B cell (primary cell): ENCODE measurements around the gene PTPRM. TPM values are rescaled to one million over a fixed set of nuclear protein-coding genes. Genes with fewer than 3 reads are reported as not detected.

Source experiments
- ATAC-seq: fragments of 200-7000 bp; cut with Tn5 transposase; one replicate; pipeline ENCODE4 v1.10.0; 2021; ENCODE audit warnings: low read depth, mild to moderate bottlenecking, moderate number of reproducible peaks, moderate library complexity
- CTCF ChIA-PET: fragments of 350-600 bp; sonication (Branson Sonifier 250); formaldehyde crosslinking; loops from one replicate; lab custom pipeline; 2021; ENCODE audit warnings: antibody characterized with exemption, inconsistent platforms; lab: Charles Lee
- POLR2A ChIA-PET: fragments of 350-600 bp; sonication (Branson Sonifier 250); formaldehyde crosslinking; loops from one replicate; lab custom pipeline; 2021; ENCODE audit warnings: antibody characterized with exemption; lab: Charles Lee
- DNase-seq: peaks from one replicate; pipeline ENCODE4 v3.0.0; 2013
- H2AFZ ChIP-seq: 2 replicates; pipeline ENCODE4 v1.6.1; 2012; ENCODE audit warnings: mild to moderate bottlenecking, low read depth, low read length; ENCODE audit not compliant: insufficient read depth, poor library complexity, severe bottlenecking
- H3K27ac ChIP-seq, 2 donors: 1 replicate in 1 of 2; 2 replicates in 1 of 2; pipeline ENCODE4 v1.5.1; 2012 to 2013; ENCODE audit warnings: low read length in 2 of 2, mild to moderate bottlenecking in 2 of 2, moderate library complexity in 1 of 2
- H3K27me3 ChIP-seq, 4 experiments: fragments of 200-600 bp in 1 of 4; sonication (generic) in 1 of 4; replicated peaks in 1 of 4; 1 replicate in 2 of 4; 2 replicates in 2 of 4; pipeline versions ENCODE4 v1.6.1 to v1.7.0; 2013 to 2016; ENCODE audit warnings: low read length in 3 of 4, mild to moderate bottlenecking in 2 of 4, mixed read lengths in 1 of 4, moderate library complexity in 1 of 4; ENCODE audit not compliant: insufficient read depth in 4 of 4, control insufficient read depth in 3 of 4; ENCODE audit errors: control extremely low read depth in 1 of 4
- H3K36me3 ChIP-seq, 2 experiments: replicated peaks in 1 of 2; 1 replicate in 1 of 2; 2 replicates in 1 of 2; pipeline versions ENCODE4 v1.6.1 to v1.7.1; 2013; ENCODE audit warnings: low read length in 1 of 2; ENCODE audit not compliant: insufficient read depth in 2 of 2, control insufficient read depth in 1 of 2; ENCODE audit errors: control extremely low read depth in 1 of 2, extremely low read depth in 1 of 2
- H3K4me1 ChIP-seq, 2 donors: fragments of 200-600 bp in 1 of 2; sonication (generic) in 1 of 2; 1 replicate in 1 of 2; 2 replicates in 1 of 2; pipeline versions ENCODE4 v1.5.1 to v1.6.1; 2013 to 2017; ENCODE audit warnings: low read length in 2 of 2; ENCODE audit not compliant: control insufficient read depth in 2 of 2, insufficient read depth in 2 of 2
- H3K4me2 ChIP-seq: replicated peaks from 2 replicates; pipeline ENCODE3; 2012; ENCODE audit warnings: mild to moderate bottlenecking, low read depth, low read length; ENCODE audit not compliant: poor library complexity, severe bottlenecking
- H3K4me3 ChIP-seq, 5 experiments: fragments of 200-600 bp in 1 of 5; sonication (generic) in 1 of 5; 1 replicate in 3 of 5; 2 replicates in 2 of 5; pipeline versions ENCODE4 v1.5.1 to v1.7.0; 2011 to 2016; ENCODE audit warnings: low read length in 4 of 5, mild to moderate bottlenecking in 4 of 5, low read depth in 2 of 5, control low read depth in 1 of 5, moderate library complexity in 1 of 5; ENCODE audit not compliant: insufficient read depth in 1 of 5; ENCODE audit errors: control extremely low read depth in 1 of 5, extremely low read depth in 1 of 5
- H3K79me2 ChIP-seq: fragments of 200-600 bp; sonication (generic); one replicate; pipeline ENCODE4 v1.6.0; 2016; ENCODE audit warnings: low read length; ENCODE audit not compliant: control insufficient read depth, insufficient read depth
- H3K9ac ChIP-seq: fragments of 200-600 bp; sonication (generic); 2 replicates; pipeline ENCODE4 v1.6.1; 2017; ENCODE audit warnings: mild to moderate bottlenecking, low read length, moderate library complexity
- H3K9me3 ChIP-seq, 3 donors: one replicate each; pipeline versions ENCODE4 v1.6.1 to v1.7.1; 2013; ENCODE audit warnings: low read length in 2 of 3; ENCODE audit not compliant: control insufficient read depth in 2 of 3, insufficient read depth in 1 of 3; ENCODE audit errors: control extremely low read depth in 1 of 3
- H4K20me1 ChIP-seq: 2 replicates; pipeline ENCODE4 v1.6.0; 2012; ENCODE audit warnings: mild to moderate bottlenecking, low read length; ENCODE audit not compliant: insufficient read depth, control insufficient read depth, poor library complexity, severe bottlenecking
- H3K27ac Mint-ChIP-seq: one replicate; pipeline ENCODE4 v1.8.0; 2021; ENCODE audit warnings: mixed read lengths
- H3K27me3 Mint-ChIP-seq: one replicate; pipeline ENCODE4 v1.8.0; 2021; ENCODE audit warnings: mixed read lengths
- H3K4me1 Mint-ChIP-seq: one replicate; pipeline ENCODE4 v1.8.0; 2021; ENCODE audit warnings: mixed read lengths
- H3K4me3 Mint-ChIP-seq: one replicate; pipeline ENCODE4 v1.8.0; 2021; ENCODE audit warnings: mixed read lengths
- H3K9me3 Mint-ChIP-seq: one replicate; pipeline ENCODE4 v1.8.0; 2022; ENCODE audit warnings: mixed read lengths; ENCODE audit not compliant: insufficient read depth
- CTCF ChIP-seq: fragments of 200-600 bp; IDR thresholded peaks from one replicate; pipeline ENCODE4 v1.8.0; 2022; ENCODE audit warnings: antibody characterized with exemption, mild to moderate bottlenecking
- EZH2 ChIP-seq: IDR thresholded peaks from 2 replicates; pipeline ENCODE4 v1.6.1; 2012; ENCODE audit warnings: borderline replicate concordance, low read depth, mild to moderate bottlenecking, moderate library complexity, low read length; ENCODE audit not compliant: insufficient read depth, poor library complexity, severe bottlenecking
- WGBS: methylation state at CpG from one replicate; pipeline ENCODE4 v1.1.5; 2013; ENCODE audit warnings: missing lambda C conversion rate; ENCODE audit not compliant: insufficient coverage; 5-methylcytosine and 5-hydroxymethylcytosine counted together
- intact Hi-C: fragments of 100-400 bp; cut with micrococcal nuclease; formaldehyde crosslinking; loops from one replicate; pipeline ENCODE4 v1.10.0; 2022
- polyA plus RNA-seq: library from polyadenylated mRNA; depleted of rRNA; stranded (reverse); fragments of >200 nt; gene quantifications from 2 replicates; pipeline ENCODE4 v1.2.3, GENCODE V29; 2012
- total RNA-seq, 2 donors: library from RNA; stranded (reverse); fragments of 120-200 nt in 1 of 2; gene quantifications; 1 replicate in 1 of 2; 2 replicates in 1 of 2; pipeline versions ENCODE4 v1.2.3 to v1.2.4, GENCODE V29; 2013 to 2022

Gene PTPRM
- total and polyA plus RNA-seq, 2 donors (not counting 1 experiment from before 2014, with no cell fraction given), result 0.20 to 0.89 TPM

DNA sequence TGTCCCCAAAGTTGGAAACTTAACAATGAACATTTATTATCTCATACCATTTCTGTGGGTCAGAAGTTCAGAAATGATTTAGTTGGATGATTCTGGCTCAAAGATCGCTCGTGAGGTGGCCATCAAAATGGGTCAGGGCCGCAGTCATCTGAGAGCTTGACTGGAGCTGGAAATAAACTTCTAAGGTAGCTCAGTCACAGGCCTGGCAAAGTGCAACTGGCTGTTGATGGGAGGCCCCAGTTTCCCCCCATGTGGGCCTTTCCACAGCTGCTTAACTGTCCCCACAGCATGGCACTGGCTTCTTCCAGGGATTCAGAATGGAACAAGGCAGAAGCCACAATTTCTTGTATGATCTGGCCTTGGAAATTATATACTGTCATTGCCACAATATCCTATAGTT lies 842.0 kb downstream of the PTPRM start:
- WGBS, result 100% methylated on average over 3 of the region's 3 CpGs
- no peak for TF ChIP-seq EZH2
- TF ChIP-seq CTCF, result no peak

DNA sequence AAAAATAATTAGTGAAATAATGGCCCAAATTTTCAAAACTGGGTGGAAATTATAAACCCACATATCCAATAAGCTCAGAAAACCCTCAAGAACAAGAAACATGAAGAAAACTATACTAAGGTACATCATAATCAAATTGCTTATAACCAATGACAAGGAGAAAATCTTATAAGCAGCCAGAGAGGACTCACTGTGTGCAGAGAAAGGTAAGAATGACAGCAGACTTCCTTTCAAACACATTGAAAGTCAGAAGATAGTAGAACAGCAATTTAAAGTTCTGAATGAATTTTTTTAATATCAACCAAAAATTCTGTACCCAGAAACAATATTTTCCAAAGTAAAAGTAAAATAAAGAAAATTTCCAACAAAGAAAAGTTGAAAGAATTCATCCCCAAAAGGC lies 844.4 kb downstream of the PTPRM start:
- H3K36me3 ChIP-seq, result no peaks in the 10 kb centered on the region
- Mint-ChIP-seq H3K27ac (no peak overlapping the region), H3K9me3 (peaks cover 15% of the 10 kb centered on the region), H3K4me1 (no peaks in the 10 kb centered on the region), H3K27me3 (peaks cover 12% of the 10 kb centered on the region), H3K4me3 (no peak overlapping the region)
- no peaks in the 10 kb centered on the region for H4K20me1 ChIP-seq
- H3K4me2 ChIP-seq, result no peak overlapping the region
- H2AFZ ChIP-seq, result no peak overlapping the region
- H3K27ac ChIP-seq, result no peak overlapping the region
- TF ChIP-seq EZH2, result no peak
- TF ChIP-seq CTCF, result no peak
- ChIA-PET POLR2A (no interaction called here), CTCF (no interaction called here)
- intact Hi-C loops, result no loop called here
- no peak for DNase-seq
- H3K9me3 ChIP-seq, result peaks cover 0 to 20% (median 13%) of the 10 kb centered on the region in 3 donors
- no peak for ATAC-seq
- H3K4me3 ChIP-seq, result no peak overlapping the region
- H3K9ac ChIP-seq, result no peak overlapping the region
- H3K4me1 ChIP-seq, result no peaks in the 10 kb centered on the region
- H3K27me3 ChIP-seq, result peaks cover 0 to 12% (median 0%) of the 10 kb centered on the region in 4 experiments
- H3K79me2 ChIP-seq, result no peaks in the 10 kb centered on the region

More for the DNA sequence above, 842.0 kb downstream of the PTPRM start:
- Histone ChIP-seq H3K27ac (no peak overlapping the region), H3K27me3 (peaks cover 0 to 7% (median 0%) of the 10 kb centered on the region in 4 experiments), H3K4me1 (no peaks in the 10 kb centered on the region), H3K9me3 (peaks cover 0 to 13% (median 11%) of the 10 kb centered on the region in 3 donors), H3K4me2 (no peak overlapping the region), H3K36me3 (no peaks in the 10 kb centered on the region), H3K4me3 (no peak overlapping the region), H2AFZ (no peak overlapping the region), H3K9ac (no peak overlapping the region), H3K79me2 (no peaks in the 10 kb centered on the region), H4K20me1 (no peaks in the 10 kb centered on the region)
- Mint-ChIP-seq H3K27ac (no peak overlapping the region), H3K4me3 (no peak overlapping the region), H3K9me3 (peaks cover 15% of the 10 kb centered on the region), H3K4me1 (no peaks in the 10 kb centered on the region), H3K27me3 (peaks cover 6% of the 10 kb centered on the region)
- POLR2A ChIA-PET, result no interaction called here
- intact Hi-C loops, result no loop called here
- no peak for ATAC-seq
- no peak for DNase-seq
- CTCF ChIA-PET, result no interaction called here
